Ovary (tissue), 3 donors: ENCODE results near the gene TREH.

Experiments
- EP300 ChIP-seq: sonication (generic); formaldehyde crosslinking; IDR thresholded peaks from one replicate; pipeline ENCODE4 v1.6.1; 2017; ENCODE audit warnings: antibody characterized with exemption
- POLR2A ChIP-seq: fragments of 450-650 bp; IDR thresholded peaks from one replicate; pipeline ENCODE4 v1.6.1; 2017; ENCODE audit warnings: antibody characterized with exemption, mild to moderate bottlenecking, moderate library complexity
- TF ChIP-seq, protein P1 (sequence below), 3 donors: fragments of 450-650 bp in 2 of 3; fragments of 200-600 bp in 1 of 3; IDR thresholded peaks; one replicate each; pipeline versions ENCODE4 v1.5.1 to v1.8.0; 2016 to 2022; ENCODE audit warnings: antibody characterized with exemption in 3 of 3, mild to moderate bottlenecking in 1 of 3
- donor health status: DM: no; HTN: no; CAD: no.

DNA sequence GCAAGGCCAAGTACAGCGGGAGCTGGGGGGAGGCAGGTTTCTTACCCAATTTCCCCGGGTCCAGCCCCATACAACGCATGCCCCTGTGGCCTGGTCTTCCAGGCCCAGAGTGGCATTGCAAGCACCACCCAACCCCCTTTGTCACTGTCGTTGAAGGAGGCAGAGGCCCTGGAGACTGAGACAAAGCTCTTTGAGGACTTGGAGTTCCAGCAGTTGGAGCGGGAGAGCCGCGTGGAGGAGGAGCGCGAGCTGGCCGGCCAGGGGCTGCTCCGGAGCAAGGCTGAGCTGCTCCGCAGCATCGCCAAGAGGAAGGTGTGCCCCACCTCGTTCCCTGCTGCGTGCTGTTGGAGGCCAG is 44.2 kb downstream of the TREH start:
- TF ChIP-seq POLR2A (no peak), EP300 (no peak)
- TF ChIP-seq, protein P1, sequence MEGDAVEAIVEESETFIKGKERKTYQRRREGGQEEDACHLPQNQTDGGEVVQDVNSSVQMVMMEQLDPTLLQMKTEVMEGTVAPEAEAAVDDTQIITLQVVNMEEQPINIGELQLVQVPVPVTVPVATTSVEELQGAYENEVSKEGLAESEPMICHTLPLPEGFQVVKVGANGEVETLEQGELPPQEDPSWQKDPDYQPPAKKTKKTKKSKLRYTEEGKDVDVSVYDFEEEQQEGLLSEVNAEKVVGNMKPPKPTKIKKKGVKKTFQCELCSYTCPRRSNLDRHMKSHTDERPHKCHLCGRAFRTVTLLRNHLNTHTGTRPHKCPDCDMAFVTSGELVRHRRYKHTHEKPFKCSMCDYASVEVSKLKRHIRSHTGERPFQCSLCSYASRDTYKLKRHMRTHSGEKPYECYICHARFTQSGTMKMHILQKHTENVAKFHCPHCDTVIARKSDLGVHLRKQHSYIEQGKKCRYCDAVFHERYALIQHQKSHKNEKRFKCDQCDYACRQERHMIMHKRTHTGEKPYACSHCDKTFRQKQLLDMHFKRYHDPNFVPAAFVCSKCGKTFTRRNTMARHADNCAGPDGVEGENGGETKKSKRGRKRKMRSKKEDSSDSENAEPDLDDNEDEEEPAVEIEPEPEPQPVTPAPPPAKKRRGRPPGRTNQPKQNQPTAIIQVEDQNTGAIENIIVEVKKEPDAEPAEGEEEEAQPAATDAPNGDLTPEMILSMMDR (IDR thresholded peaks at IDR 0.05): no peak
